Measurements from ENCODE around the gene CAMTA1. TPM values are rescaled to one million over a fixed set of nuclear protein-coding genes. Genes with fewer than 3 reads are reported as not detected.

CAMTA1 gene
- polyA plus RNA-seq, 1 donor (not counting 4 experiments of a cell fraction or from before 2014, with no cell fraction given) = 51.4 TPM

GRCh38 chr1:7729761-7730160 is 944.5 kb downstream of the CAMTA1 start:
- H3K9me3 ChIP-seq (ENCODE audit: control insufficient read depth, low read depth, low read length) = no peaks in the 10 kb centered on the region
- no peak overlapping the region for H3K4me3 ChIP-seq (ENCODE audit: control insufficient read depth in 2 of 3, extremely low read depth in 1 of 3, insufficient read depth in 2 of 3, low read depth in 1 of 3, low read length in 3 of 3)
- H3K9ac ChIP-seq (ENCODE audit: control insufficient read depth, extremely low read depth, insufficient read depth, low read length) = no peak overlapping the region
- DNase-seq (ENCODE audit: low read depth, low spot score) (no peak), FAIRE-seq (no peak)
- H4K20me1 ChIP-seq (ENCODE audit: control insufficient read depth, extremely low read depth, insufficient read depth, low read length) = no peaks in the 10 kb centered on the region
- H3K4me2 ChIP-seq (ENCODE audit: control insufficient read depth, extremely low read depth, insufficient read depth, low read depth, low read length) = no peak overlapping the region
- H3K79me2 ChIP-seq (ENCODE audit: control insufficient read depth, insufficient read depth, low read length) = no peaks in the 10 kb centered on the region
- no peaks in the 10 kb centered on the region for H3K27me3 ChIP-seq (ENCODE audit: control insufficient read depth, extremely low read depth, insufficient read depth, low read length)
- no peaks in the 10 kb centered on the region for H3K9me1 ChIP-seq (ENCODE audit: control insufficient read depth, extremely low read depth, insufficient read depth, low read length)
- no peak overlapping the region for H2AFZ ChIP-seq (ENCODE audit: control insufficient read depth, low read length)
- no peak overlapping the region for H3K27ac ChIP-seq (ENCODE audit: control insufficient read depth, insufficient read depth, low read length)
- no peak for TF ChIP-seq CTCF (optimal IDR thresholded peaks at IDR 0.05 in 1 of 3, IDR thresholded peaks at IDR 0.05 in 1 of 3, conservative IDR thresholded peaks at IDR 0.05 in 1 of 3; ENCODE audit: extremely low read depth in 1 of 3, insufficient read depth in 2 of 3, low read length in 3 of 3)
- no peak for TF ChIP-seq EZH2 (IDR thresholded peaks at IDR 0.05; ENCODE audit: low read length)
- H3K36me3 ChIP-seq (ENCODE audit: control insufficient read depth in 2 of 2, extremely low read depth in 1 of 2, insufficient read depth in 2 of 2, low read length in 2 of 2) = no peaks in the 10 kb centered on the region
- peaks cover 5% of the 10 kb centered on the region for H3K4me1 ChIP-seq (ENCODE audit: control insufficient read depth, extremely low read depth, insufficient read depth, low read length)
- dilution Hi-C loops (cut with MboI; ENCODE audit: extremely low pct_ligation_motif_present, low sequenced_read_pairs) = no loop called here

GRCh38 chr1:7732331-7732730 is 947.1 kb downstream of the CAMTA1 start:
- no peak overlapping the region for H2AFZ ChIP-seq (ENCODE audit: control insufficient read depth, low read length)
- no peaks in the 10 kb centered on the region for H3K79me2 ChIP-seq (ENCODE audit: control insufficient read depth, insufficient read depth, low read length)
- H3K36me3 ChIP-seq (ENCODE audit: control insufficient read depth in 2 of 2, extremely low read depth in 1 of 2, insufficient read depth in 2 of 2, low read length in 2 of 2) = no peaks in the 10 kb centered on the region
- H3K4me3 ChIP-seq (ENCODE audit: control insufficient read depth in 2 of 3, extremely low read depth in 1 of 3, insufficient read depth in 2 of 3, low read depth in 1 of 3, low read length in 3 of 3) = no peak overlapping the region
- no peak overlapping the region for H3K9ac ChIP-seq (ENCODE audit: control insufficient read depth, extremely low read depth, insufficient read depth, low read length)
- dilution Hi-C loops (cut with MboI; ENCODE audit: extremely low pct_ligation_motif_present, low sequenced_read_pairs) = no loop called here
- no peaks in the 10 kb centered on the region for H3K9me1 ChIP-seq (ENCODE audit: control insufficient read depth, extremely low read depth, insufficient read depth, low read length)
- H3K9me3 ChIP-seq (ENCODE audit: control insufficient read depth, low read depth, low read length) = no peaks in the 10 kb centered on the region
- no peaks in the 10 kb centered on the region for H3K27me3 ChIP-seq (ENCODE audit: control insufficient read depth, extremely low read depth, insufficient read depth, low read length)
- TF ChIP-seq EZH2 (IDR thresholded peaks at IDR 0.05; ENCODE audit: low read length) (no peak), CTCF (optimal IDR thresholded peaks at IDR 0.05 in 1 of 3, IDR thresholded peaks at IDR 0.05 in 1 of 3, conservative IDR thresholded peaks at IDR 0.05 in 1 of 3; ENCODE audit: extremely low read depth in 1 of 3, insufficient read depth in 2 of 3, low read length in 3 of 3) (no peak)
- no peak for DNase-seq (ENCODE audit: low read depth, low spot score)
- no peak overlapping the region for H3K4me2 ChIP-seq (ENCODE audit: control insufficient read depth, extremely low read depth, insufficient read depth, low read depth, low read length)
- no peaks in the 10 kb centered on the region for H3K4me1 ChIP-seq (ENCODE audit: control insufficient read depth, extremely low read depth, insufficient read depth, low read length)
- H4K20me1 ChIP-seq (ENCODE audit: control insufficient read depth, extremely low read depth, insufficient read depth, low read length) = no peaks in the 10 kb centered on the region
- no peak overlapping the region for H3K27ac ChIP-seq (ENCODE audit: control insufficient read depth, insufficient read depth, low read length)
- no peak for FAIRE-seq

All from keratinocyte (primary cell).